Measurements from ENCODE around the gene SHISA5.
"Not testable (repeated sequence)": the region's sequence is repeated elsewhere in the genome, so short reads cannot be mapped to it uniquely, and the experiment has no call there.

The SHISA5 gene

DNA sequence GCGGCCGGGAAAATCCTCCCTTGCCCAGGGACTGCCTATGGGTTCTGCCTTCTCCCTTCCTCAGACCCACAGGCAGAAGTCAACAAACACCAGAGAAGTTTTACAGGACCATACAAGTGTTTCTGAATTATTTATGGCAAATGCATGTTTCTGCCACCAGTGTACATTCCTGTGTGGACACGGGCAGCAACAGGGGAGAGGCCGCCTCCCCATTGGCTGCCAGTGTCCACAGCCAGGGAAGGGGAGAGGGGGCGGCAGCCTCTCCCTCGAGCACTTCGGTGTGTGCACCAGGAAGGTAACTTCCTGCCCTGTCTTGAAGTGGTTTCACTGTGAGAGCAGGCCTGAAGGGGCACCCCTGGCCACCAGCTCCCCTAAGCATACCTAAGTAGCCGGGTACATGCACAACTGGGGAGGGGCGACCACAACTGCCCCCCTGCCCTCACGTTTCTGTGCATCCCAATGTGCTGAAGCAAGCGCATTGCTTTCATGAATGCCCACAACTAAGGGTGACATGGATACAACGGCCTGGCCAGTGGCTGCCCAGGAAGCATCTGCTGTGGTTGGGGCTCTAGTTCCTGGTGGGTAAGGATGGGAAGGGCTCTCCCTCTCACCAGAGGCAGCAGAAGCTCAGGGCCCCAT, 14.8 kb upstream of the SHISA5 start:
- DNase-seq: peak; percentile 16

DNA sequence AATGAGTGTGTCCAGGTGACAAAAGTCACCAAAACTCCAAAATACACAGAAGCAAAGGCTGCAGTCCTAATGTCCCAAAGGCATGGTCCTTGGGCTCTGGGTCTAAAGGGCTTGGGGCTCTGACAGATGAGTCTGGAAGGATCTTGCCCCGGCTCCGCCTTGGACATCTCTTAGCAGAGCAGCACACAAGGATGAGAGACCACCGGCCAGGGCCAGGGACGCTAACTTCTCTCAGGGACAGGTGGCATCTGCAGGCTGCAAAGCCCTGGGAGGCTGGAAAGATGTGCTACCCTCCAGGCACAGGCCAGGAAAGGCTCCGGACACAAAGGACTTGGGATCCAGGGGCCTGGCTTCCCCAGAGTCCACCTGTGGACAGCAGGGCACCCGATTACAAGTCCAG, 14.1 kb upstream of the SHISA5 start:
- DNase-seq: no peak

- DNase-seq: peak; percentile 27
These were observed 12.6 kb upstream of the SHISA5 start for GRCh38 chr3:48516571-48516970.

DNA sequence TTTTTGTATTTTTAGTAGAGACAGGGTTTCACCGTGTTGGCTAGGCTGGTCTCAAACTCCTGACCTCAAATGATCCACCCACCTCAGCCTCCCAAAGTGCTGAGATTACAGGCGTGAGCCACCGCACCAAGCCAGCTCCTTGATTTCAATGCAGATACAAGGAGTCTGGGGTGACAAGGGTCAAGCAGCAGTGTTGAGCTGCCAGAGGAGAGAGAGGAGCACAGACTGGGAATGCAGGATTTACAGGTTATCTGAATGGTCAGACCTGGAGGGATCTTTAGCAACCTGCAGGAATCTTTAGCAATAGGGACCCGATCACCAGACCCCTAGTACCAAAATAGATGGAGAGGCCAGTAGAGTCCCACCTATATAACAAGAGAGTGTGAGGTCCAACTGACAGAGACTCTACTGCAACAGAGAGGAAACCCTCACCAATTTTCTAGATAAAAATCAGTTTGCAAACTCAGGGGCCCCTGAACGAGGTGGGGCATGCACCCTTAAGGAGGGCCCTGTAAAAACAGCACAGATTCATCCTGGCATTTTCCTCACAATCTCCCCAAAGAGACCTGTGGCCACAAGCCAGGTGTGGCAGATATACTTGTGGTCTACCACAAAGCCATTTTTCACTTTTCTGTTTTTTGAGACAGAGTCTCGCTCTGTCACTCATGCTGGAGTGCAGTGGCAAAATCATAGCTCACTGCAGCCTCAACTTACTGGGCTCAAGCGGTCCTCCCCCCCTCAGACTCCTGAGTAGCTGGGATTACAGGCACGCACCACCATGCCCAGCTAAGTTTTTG, 10.7 kb upstream of the SHISA5 start:
- DNase-seq: peak; percentile 18

- no peak for DNase-seq
These were observed 7.6 kb upstream of the SHISA5 start for GRCh38 chr3:48511551-48511950.

- DNase-seq: peak; percentile 66
These were observed 3.5 kb upstream of the SHISA5 start for GRCh38 chr3:48507256-48508061.

GRCh38 chr3:48505968-48506504, 2.1 kb upstream of the SHISA5 start:
- DNase-seq: no peak

GRCh38 chr3:48505146-48505545, 1.2 kb upstream of the SHISA5 start:
- DNase-seq: no peak

DNA sequence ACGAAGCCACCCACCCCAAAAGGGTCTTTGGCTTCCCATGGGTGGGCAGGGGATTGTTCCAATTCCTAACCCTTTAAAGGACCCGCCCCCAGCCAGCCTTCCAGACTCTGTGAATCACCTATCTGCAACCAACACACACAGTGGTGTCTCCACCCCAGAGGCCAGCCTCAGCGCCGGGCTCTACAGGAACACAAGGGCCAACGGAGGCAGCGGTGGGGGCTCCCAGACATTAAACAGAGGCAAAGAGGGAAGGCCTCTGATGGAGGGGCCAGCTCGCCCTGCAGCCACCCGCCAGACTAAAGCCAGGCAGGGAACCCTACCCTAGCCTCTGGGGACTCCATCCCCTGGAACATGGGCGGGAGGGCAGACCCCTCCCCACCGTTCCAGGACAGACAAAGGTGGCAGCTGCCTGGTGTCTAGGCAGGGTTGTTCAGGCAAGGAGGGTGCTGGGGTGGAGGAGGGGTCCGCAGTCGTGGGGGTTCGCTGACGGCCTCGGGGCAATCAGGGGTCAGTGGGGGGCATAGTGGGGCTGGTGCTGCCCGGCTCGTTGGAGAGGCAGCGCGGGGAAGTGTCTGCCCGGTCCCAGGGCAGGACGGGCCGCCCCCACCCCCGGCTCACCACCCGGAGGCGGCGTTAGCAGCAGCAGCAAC, 448 bp downstream of the SHISA5 start:
- DNase-seq: no peak

DNA sequence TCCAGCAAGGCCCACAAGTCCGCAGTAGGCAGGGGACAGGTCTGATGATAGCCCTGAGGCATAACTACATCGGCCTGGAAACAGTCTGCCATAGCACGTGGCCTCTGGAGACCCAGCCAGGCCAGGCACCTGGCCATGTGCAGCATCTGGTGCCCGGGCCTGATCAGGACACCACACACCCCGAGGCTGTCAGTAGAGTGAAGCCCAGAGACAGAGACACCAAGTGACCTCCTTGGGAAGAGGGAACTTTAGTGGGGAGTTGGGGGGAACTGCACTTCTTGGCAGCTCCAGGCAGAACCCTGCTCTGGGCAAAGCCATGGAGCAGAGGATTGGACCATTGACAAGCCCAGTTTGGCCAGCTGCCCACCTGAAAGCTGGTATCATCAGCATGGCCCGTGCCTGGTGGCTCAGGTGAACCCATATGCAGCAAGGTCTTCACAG, 1.2 kb downstream of the SHISA5 start:
- DNase-seq: no peak

- no peak for DNase-seq
These were observed 1.9 kb downstream of the SHISA5 start for GRCh38 chr3:48502121-48502520.

DNA sequence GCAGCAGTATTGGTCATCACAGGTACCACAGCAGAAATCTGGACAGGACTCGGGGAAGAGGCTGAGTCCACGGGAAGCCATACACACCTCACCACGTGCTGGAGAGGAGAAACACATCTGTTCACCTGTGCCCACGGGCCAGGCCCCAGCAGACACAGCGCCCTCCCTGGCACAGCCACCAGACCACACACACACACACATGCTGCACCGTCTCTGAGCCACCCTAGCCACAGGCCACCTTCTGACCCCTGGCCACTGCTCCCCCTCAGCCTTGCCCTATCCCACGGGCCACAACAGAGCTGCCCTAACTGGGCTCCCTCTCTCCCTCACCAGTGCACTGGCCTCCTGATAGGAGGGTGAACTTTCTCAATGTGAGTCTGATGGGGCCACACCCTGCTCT, 2.8 kb downstream of the SHISA5 start:
- no peak for DNase-seq

- no peak for DNase-seq
These were observed 3.3 kb downstream of the SHISA5 start for GRCh38 chr3:48500656-48501055.

- DNase-seq: no peak
These were observed 10.8 kb downstream of the SHISA5 start for GRCh38 chr3:48493203-48493501.

DNA sequence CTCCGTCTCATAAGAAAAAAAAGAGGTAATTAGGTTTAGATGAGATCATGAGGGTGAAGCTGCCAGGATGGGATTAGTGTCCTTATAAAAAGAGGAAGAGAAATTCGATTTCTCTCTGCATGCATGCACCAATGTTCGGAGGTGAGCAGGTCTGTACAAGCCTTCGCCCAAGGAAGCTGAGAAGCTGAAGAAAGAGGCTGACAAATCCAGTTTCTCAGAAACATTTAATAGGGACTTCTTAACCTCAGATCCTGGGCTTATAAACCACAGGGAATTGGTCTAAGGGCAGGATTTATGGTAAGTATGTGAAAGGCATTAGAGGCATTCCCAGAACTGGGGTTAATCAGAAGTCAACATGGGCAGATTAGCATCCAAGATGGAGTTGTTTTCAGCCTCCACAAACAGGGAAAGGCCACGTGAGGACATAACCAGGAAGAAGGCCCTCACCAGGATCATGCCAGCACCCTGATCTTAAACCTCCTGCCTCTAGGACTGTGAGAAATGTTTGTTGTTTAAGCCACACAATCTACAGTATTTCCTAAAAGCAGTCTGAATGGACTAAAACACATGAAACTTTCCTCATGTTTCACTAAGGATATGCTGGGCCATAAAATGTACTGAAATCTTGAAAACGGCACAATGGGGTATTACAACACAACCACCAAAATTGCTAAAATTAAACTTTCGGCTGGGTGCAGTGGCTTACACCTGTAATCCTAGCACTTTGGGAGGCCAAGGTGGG, 11.3 kb downstream of the SHISA5 start:
- DNase-seq: no peak

DNA sequence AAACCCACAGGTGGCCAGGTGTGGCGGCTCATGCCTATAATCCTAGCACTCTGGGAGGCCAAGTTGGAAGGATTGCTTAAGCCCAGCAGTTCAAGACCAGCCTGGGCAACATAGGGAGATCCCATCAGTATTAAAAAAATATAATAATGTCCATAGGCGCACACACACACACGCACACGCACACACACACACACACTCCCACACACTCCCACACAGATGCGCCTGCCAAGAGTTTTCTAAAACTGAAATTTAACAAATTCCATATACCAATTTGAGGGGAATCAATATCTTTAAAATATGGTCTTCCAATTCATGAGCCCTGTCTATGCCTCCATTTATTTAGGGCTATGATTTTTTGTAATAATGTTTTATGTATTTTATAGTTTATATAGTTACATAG, 17.0 kb downstream of the SHISA5 start:
- DNase-seq: no peak

- DNase-seq: not testable (repeated sequence)
These were observed 21.2 kb downstream of the SHISA5 start for GRCh38 chr3:48482822-48483221.

DNA sequence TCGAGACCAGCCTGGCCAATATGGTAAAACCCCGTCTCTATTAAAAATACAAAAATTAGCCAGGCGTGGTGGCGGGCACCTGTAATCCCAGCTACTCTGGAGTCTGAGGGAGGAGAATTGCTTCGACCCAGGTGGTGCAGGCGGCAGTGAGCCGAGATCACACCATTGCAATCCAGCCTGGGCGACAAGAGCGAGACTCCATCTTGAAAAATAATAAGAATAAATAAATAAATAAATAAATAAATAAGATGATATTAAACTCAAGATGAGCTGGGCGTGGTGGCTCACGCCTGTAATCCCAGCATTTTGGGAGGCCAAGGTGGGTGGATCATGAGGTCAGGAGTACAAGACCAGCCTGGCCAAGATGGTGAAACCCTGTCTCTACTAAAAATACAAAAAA, 23.1 kb downstream of the SHISA5 start:
- not testable (repeated sequence) for DNase-seq

DNA sequence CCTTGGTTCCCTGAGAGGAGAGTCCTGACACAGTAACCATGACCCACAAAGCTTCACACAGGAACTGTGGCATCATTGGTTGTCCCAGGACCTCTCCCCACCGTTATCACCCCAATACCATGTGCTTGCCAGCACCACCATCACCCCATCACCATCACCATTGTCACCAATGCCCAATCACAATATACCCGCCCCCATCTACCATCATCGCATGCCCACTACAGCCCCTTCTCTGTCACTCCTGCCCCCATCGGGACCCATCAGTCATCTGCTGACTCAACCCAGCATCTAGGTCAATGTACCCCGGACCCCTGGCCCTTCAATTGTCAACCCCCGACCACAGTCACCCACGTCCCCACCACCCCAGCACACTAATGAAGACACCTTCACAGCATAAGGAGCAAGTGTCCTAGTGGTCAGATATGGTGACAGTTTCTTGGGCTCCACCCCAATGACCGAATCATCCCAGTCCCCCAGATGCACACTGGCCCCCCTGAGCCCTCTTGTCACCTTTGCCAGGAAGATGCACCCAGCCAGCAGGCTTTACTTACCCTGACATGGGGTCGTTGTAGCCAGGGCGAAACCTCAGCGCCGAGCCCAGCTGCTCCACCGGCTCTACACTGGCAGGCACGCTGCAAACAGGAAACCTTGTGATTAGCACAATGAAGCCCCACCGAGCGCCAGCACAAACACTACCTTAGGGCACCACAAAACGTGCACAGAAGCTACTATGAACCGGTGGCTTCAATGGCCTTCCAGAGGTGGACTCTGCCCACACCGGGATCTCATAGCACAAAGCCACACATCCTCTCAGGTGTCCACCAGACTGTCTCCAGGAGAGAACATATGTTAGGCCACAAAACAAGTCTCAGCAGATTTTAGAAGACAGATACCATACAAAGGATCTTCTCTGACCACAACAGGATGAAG, 25.1 kb downstream of the SHISA5 start:
- peak; percentile 65 for DNase-seq

- no peak for DNase-seq
These were observed 25.9 kb downstream of the SHISA5 start for GRCh38 chr3:48477959-48478520.

Data from activated effector memory CD4-positive, alpha-beta T cell treated with Interleukin-2 at 50 U/mL for 16 hours (primary cell).